GM18868 (cell line): Measurements from ENCODE around the gene CAMKMT.

Experiments
- ATAC-seq: cut with Tn5 transposase; IDR thresholded peaks from one replicate; pipeline ENCODE4 v1.9.1; 2021; ENCODE audit warnings: mild to moderate bottlenecking, moderate library complexity; ENCODE audit not compliant: unreplicated experiment

CAMKMT gene

GRCh38 chr2:44817673-44818335 lies 456.1 kb downstream of the CAMKMT start:
- no peak for ATAC-seq

- ATAC-seq, result no peak
These were observed 457.3 kb downstream of the CAMKMT start for GRCh38 chr2:44819061-44819460.

GRCh38 chr2:44821500-44821899 lies 459.8 kb downstream of the CAMKMT start:
- no peak for ATAC-seq

GRCh38 chr2:44822174-44822573 lies 460.4 kb downstream of the CAMKMT start:
- ATAC-seq, result no peak
